HepG2 (cell line): Measurements from ENCODE around the gene ERBB3. TPM values are rescaled to one million over a fixed set of nuclear protein-coding genes. Genes with fewer than 3 reads are reported as not detected.
A peak's percentile ranks its signal among the peaks of the same experiment; 100 is the strongest.

Experiments
- CCDC6 ChIP-seq: sonication (generic); formaldehyde crosslinking; IDR thresholded peaks from 2 replicates; pipeline ENCODE4 v1.8.1; 2022; ENCODE audit warnings: mild to moderate bottlenecking, missing genetic modification reagents, moderate library complexity
- E2F2 ChIP-seq: sonication (generic); formaldehyde crosslinking; IDR thresholded peaks from 2 replicates; pipeline ENCODE4 v1.4.0; 2020; ENCODE audit warnings: missing genetic modification reagents, borderline replicate concordance
- ELF4 ChIP-seq: sonication (generic); formaldehyde crosslinking; IDR thresholded peaks from 2 replicates; pipeline ENCODE4 v1.5.0; 2020; ENCODE audit warnings: missing genetic modification reagents, mild to moderate bottlenecking, moderate library complexity, borderline replicate concordance
- FLYWCH1 ChIP-seq: sonication (generic); formaldehyde crosslinking; IDR thresholded peaks from 2 replicates; pipeline ENCODE4 v1.8.1; 2023; ENCODE audit warnings: mild to moderate bottlenecking, missing genetic modification reagents
- HMGA1 ChIP-seq: sonication (generic); formaldehyde crosslinking; conservative IDR thresholded peaks from 2 replicates; pipeline ENCODE4 v1.4.0; 2020; ENCODE audit warnings: missing genetic modification reagents
- MAZ ChIP-seq, 2 experiments: sonication (generic) in 1 of 2; formaldehyde crosslinking in 1 of 2; IDR thresholded peaks; 2 replicates each; pipeline versions ENCODE4 v1.5.0 to v1.6.1; 2012 to 2020; ENCODE audit warnings: low read depth in 2 of 2, mild to moderate bottlenecking in 2 of 2, borderline replicate concordance in 1 of 2, improper control_type of control experiment in 1 of 2, low read length in 1 of 2, missing genetic modification reagents in 1 of 2, moderate library complexity in 1 of 2
- MIXL1 ChIP-seq: IDR thresholded peaks from 2 replicates; pipeline ENCODE4 v1.6.1; 2016
- NCOA2 ChIP-seq: sonication (generic); formaldehyde crosslinking; IDR thresholded peaks from 2 replicates; pipeline ENCODE4 v1.8.0; 2022; ENCODE audit warnings: inconsistent platforms
- NR3C1 ChIP-seq: sonication (generic); formaldehyde crosslinking; IDR thresholded peaks from 2 replicates; pipeline ENCODE4 v1.4.0; 2020; ENCODE audit warnings: missing genetic modification reagents
- ONECUT2 ChIP-seq: sonication (generic); formaldehyde crosslinking; IDR thresholded peaks from 2 replicates; pipeline ENCODE4 v1.4.0; 2020; ENCODE audit warnings: missing genetic modification reagents
- PHF5A ChIP-seq: IDR thresholded peaks from one replicate; pipeline ENCODE4 v1.6.1; 2018; ENCODE audit warnings: low read depth, missing genetic modification reagents; ENCODE audit not compliant: unreplicated experiment
- RARA ChIP-seq: IDR thresholded peaks from 2 replicates; pipeline ENCODE4 v1.6.1; 2016; ENCODE audit warnings: missing genetic modification reagents, missing compliant biosample characterization
- RFX1 ChIP-seq: fragments of 450-650 bp; IDR thresholded peaks from 2 replicates; pipeline ENCODE4 v1.6.1; 2017
- RORA ChIP-seq: sonication (generic); formaldehyde crosslinking; IDR thresholded peaks from 2 replicates; pipeline ENCODE4 v1.5.0; 2020; ENCODE audit warnings: mild to moderate bottlenecking, missing genetic modification reagents, moderate library complexity
- SIX1 ChIP-seq: sonication (generic); formaldehyde crosslinking; IDR thresholded peaks from 2 replicates; pipeline ENCODE4 v1.4.0; 2020; ENCODE audit warnings: missing genetic modification reagents, borderline replicate concordance
- TFDP2 ChIP-seq: sonication (generic); formaldehyde crosslinking; IDR thresholded peaks from 2 replicates; pipeline ENCODE4 v1.4.0; 2020; ENCODE audit warnings: missing genetic modification reagents
- TGIF2 ChIP-seq: IDR thresholded peaks from 2 replicates; pipeline ENCODE4 v1.6.1; 2016; ENCODE audit warnings: control low read depth, missing compliant biosample characterization
- TMF1 ChIP-seq: sonication (generic); formaldehyde crosslinking; IDR thresholded peaks from 2 replicates; pipeline ENCODE4 v1.8.1; 2022; ENCODE audit warnings: low read depth, missing genetic modification reagents
- ZBTB34 ChIP-seq: sonication (generic); formaldehyde crosslinking; IDR thresholded peaks from 2 replicates; pipeline ENCODE4 v1.8.0; 2022; ENCODE audit warnings: mild to moderate bottlenecking, missing genetic modification reagents
- ZBTB42 ChIP-seq: sonication (generic); formaldehyde crosslinking; IDR thresholded peaks from 2 replicates; pipeline ENCODE4 v1.5.0; 2020; ENCODE audit warnings: mild to moderate bottlenecking, missing genetic modification reagents
- ZMYM4 ChIP-seq: sonication (generic); formaldehyde crosslinking; IDR thresholded peaks from 2 replicates; pipeline ENCODE4 v1.8.1; 2023; ENCODE audit warnings: mild to moderate bottlenecking, missing genetic modification reagents
- ZNF180 ChIP-seq: sonication (generic); formaldehyde crosslinking; IDR thresholded peaks from 2 replicates; pipeline ENCODE4 v1.4.0; 2020; ENCODE audit warnings: low read depth, missing genetic modification reagents, borderline replicate concordance
- ZNF337 ChIP-seq: sonication (generic); formaldehyde crosslinking; IDR thresholded peaks from 2 replicates; pipeline ENCODE4 v1.5.1; 2020; ENCODE audit warnings: missing genetic modification reagents, low read depth, mild to moderate bottlenecking, borderline replicate concordance
- ZNF354B ChIP-seq: sonication (generic); formaldehyde crosslinking; IDR thresholded peaks from 2 replicates; pipeline ENCODE4 v1.8.0; 2022; ENCODE audit warnings: mild to moderate bottlenecking, missing genetic modification reagents
- ZNF430 ChIP-seq: sonication (generic); formaldehyde crosslinking; IDR thresholded peaks from 2 replicates; pipeline ENCODE4 v1.9.0; 2021; ENCODE audit warnings: mild to moderate bottlenecking, missing genetic modification reagents
- ZNF552 ChIP-seq: sonication (generic); formaldehyde crosslinking; IDR thresholded peaks from 2 replicates; pipeline ENCODE4 v1.9.0; 2022; ENCODE audit warnings: missing genetic modification reagents, mild to moderate bottlenecking, borderline replicate concordance
- ZNF788 ChIP-seq: sonication (generic); formaldehyde crosslinking; IDR thresholded peaks from 2 replicates; pipeline ENCODE4 v1.5.0; 2020; ENCODE audit warnings: mild to moderate bottlenecking, missing genetic modification reagents, borderline replicate concordance
- ZNF790 ChIP-seq: sonication (generic); formaldehyde crosslinking; IDR thresholded peaks from 2 replicates; pipeline ENCODE4 v1.8.0; 2022; ENCODE audit warnings: missing genetic modification reagents, mild to moderate bottlenecking, borderline replicate concordance
- polyA plus RNA-seq, 8 experiments: library from polyadenylated mRNA; depleted of rRNA in 3 of 8; stranded (reverse) in 7 of 8; unstranded in 1 of 8; fragments of >200 nt; fragmentation: Illumina TruSeq in 4 of 8; extraction: Trizol in 4 of 8; gene quantifications; 2 replicates each; pipeline versions ENCODE4 v1.2.1 to v1.2.3, GENCODE V29; 2011 to 2016; ENCODE audit warnings: low read depth in 4 of 8, missing spikeins in 1 of 8, mixed read lengths in 1 of 8; ENCODE audit not compliant: insufficient read depth in 1 of 8
- total RNA-seq, 5 experiments: library from RNA; depleted of rRNA; stranded (reverse); fragments of >200 nt; fragmentation: Illumina TruSeq; extraction: Trizol; gene quantifications; 2 replicates each; pipeline ENCODE4 v1.2.3, GENCODE V29; 2016; ENCODE audit warnings: low read depth in 1 of 5

Gene ERBB3
- total and polyA plus RNA-seq, 2 of the 13 experiments (the other 11 are each of a cell fraction or from before 2014, with no cell fraction given): 93.6 to 358 TPM

DNA sequence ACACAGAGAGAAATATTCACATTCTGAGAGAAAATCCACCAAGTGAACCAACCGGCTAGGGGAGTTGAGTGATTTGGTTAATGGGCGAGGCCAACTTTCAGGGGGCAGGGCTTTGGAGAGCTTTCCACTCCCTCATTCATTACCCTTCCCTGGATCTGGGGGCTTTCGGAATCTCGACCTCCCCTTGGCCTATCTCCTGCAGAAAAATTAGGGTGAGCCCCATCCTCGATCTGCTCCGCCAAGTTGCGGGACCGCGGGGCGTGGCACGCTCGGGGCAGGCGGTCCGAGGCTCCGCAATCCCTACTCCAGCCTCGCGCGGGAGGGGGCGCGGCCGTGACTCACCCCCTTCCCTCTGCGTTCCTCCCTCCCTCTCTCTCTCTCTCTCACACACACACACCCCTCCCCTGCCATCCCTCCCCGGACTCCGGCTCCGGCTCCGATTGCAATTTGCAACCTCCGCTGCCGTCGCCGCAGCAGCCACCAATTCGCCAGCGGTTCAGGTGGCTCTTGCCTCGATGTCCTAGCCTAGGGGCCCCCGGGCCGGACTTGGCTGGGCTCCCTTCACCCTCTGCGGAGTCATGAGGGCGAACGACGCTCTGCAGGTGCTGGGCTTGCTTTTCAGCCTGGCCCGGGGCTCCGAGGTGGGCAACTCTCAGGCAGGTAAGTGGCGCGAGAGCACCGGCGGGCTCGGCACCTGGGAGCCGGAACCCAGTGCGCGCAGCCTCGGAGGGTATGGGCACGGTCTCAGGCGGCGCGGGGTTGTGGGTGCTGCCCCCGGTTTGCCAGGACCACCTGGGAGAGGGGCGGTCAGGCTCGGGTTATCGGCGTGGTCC, at the start of gene ERBB3 (continued):
- TF ChIP-seq E2F2 (CRISPR knock-in tag) (0 out of 2 replicates have a peak, but pooled peaks have one; percentile 25), ONECUT2 (CRISPR knock-in tag) (peak; percentile 35; the same call in 1 of the 2 replicates), RFX1 (no peak), ELF4 (CRISPR knock-in tag) (0 out of 2 replicates have a peak, but pooled peaks have one; percentile 57), ZNF354B (CRISPR knock-in tag) (peak; percentile 51), NR3C1 (CRISPR knock-in tag) (no peak), PHF5A (no peak), CCDC6 (CRISPR knock-in tag) (peak; percentile 77; the same call in 1 of the 2 replicates), ZNF790 (CRISPR knock-in tag) (no peak; the same call in 1 of the 2 replicates), RORA (CRISPR knock-in tag) (no peak), ZBTB42 (peak; percentile 34; the same call in 1 of the 2 replicates), ZNF430 (CRISPR knock-in tag) (peak; percentile 90; the same call in 1 of the 2 replicates), ZNF180 (no peak), MIXL1 (CRISPR knock-in tag) (no peak), ZNF552 (CRISPR knock-in tag) (no peak), ZMYM4 (CRISPR knock-in tag) (no peak), ZNF788 (CRISPR knock-in tag) (peak; percentile 89), NCOA2 (CRISPR knock-in tag) (no peak), RARA (peak; percentile 58), FLYWCH1 (peak; percentile 87; the same call in 1 of the 2 replicates), MAZ (IDR thresholded peaks at IDR 0.05; ENCODE audit: borderline replicate concordance, low read depth, low read length) (peak; percentile 97), MAZ (CRISPR knock-in tag; IDR thresholded peaks at IDR 0.05; ENCODE audit: low read depth) (peak; percentile 97), TGIF2 (CRISPR knock-in tag) (peak; percentile 65), HMGA1 (CRISPR knock-in tag) (no peak), ZBTB34 (CRISPR knock-in tag) (peak; percentile 67; the same call in 1 of the 2 replicates), SIX1 (CRISPR knock-in tag) (peak; percentile 27; the same call in 1 of the 2 replicates), ZNF337 (CRISPR knock-in tag) (no peak), TMF1 (CRISPR knock-in tag) (peak; percentile 84; the same call in 1 of the 2 replicates), TFDP2 (CRISPR knock-in tag) (no peak)
